Glutamatergic neuron (in vitro differentiated cells): ENCODE data around the gene CIAO1. TPM values are rescaled to one million over a fixed set of nuclear protein-coding genes. Genes with fewer than 3 reads are reported as not detected.

Source experiments
- DNase-seq: peaks from one replicate; pipeline ENCODE4 v3.0.0; 2022
- H3K27ac Mint-ChIP-seq: one replicate; pipeline ENCODE4 v1.8.0; 2020; ENCODE audit warnings: mild to moderate bottlenecking, mixed read lengths, inconsistent platforms; ENCODE audit not compliant: unreplicated experiment
- H3K27me3 Mint-ChIP-seq: one replicate; pipeline ENCODE4 v1.8.0; 2020; ENCODE audit warnings: mild to moderate bottlenecking, moderate library complexity, mixed read lengths, inconsistent platforms; ENCODE audit not compliant: unreplicated experiment
- H3K36me3 Mint-ChIP-seq: one replicate; pipeline ENCODE4 v1.8.0; 2020; ENCODE audit warnings: mild to moderate bottlenecking, mixed read lengths, inconsistent platforms; ENCODE audit not compliant: unreplicated experiment
- H3K4me1 Mint-ChIP-seq: one replicate; pipeline ENCODE4 v1.8.0; 2020; ENCODE audit warnings: mild to moderate bottlenecking, low read depth, mixed read lengths, inconsistent platforms; ENCODE audit not compliant: unreplicated experiment
- H3K4me3 Mint-ChIP-seq: one replicate; pipeline ENCODE4 v1.8.0; 2020; ENCODE audit warnings: mild to moderate bottlenecking, mixed read lengths, inconsistent platforms; ENCODE audit not compliant: unreplicated experiment
- H3K9me3 Mint-ChIP-seq: one replicate; pipeline ENCODE4 v1.8.0; 2020; ENCODE audit warnings: mild to moderate bottlenecking, moderate library complexity, mixed read lengths, inconsistent platforms; ENCODE audit not compliant: unreplicated experiment
- total RNA-seq: library from RNA; stranded (reverse); fragmentation: NEBNext Ultra II Directional; extraction: Animal tissue kit (Norgen Biotek cat#: 25700); gene quantifications from one replicate; pipeline ENCODE4 v1.2.1, GENCODE V29; 2021; ENCODE audit not compliant: unreplicated experiment
- TF ChIP-seq, protein P1 (sequence below): fragments of 200-600 bp; sonication (generic); IDR thresholded peaks from one replicate; pipeline ENCODE4 v1.5.0; 2021; ENCODE audit not compliant: partially characterized antibody, unreplicated experiment

Gene CIAO1
- total RNA-seq, 1 donor from 2014 or later, result 68.1 TPM

DNA sequence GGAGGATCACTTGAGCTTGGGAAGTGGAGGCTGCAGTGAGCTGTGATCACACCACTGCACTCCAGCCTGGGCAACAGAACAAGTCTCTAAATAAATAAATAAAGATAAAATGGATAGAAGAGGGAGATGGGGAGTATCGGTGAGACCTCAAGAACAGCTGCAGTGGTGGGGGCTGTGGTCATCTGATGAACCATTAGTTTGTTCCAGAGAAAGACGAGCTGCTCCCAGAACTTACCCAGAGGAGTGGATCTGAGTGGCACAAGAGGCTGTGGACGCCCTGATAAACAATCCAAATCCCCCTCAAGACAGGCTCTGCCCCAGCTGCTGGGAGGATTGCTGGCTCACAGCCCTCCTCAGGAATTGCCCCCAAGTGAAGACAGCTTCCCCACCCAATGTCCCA, 26.9 kb upstream of the CIAO1 start:
- Mint-ChIP-seq H3K4me1 (peaks cover 4% of the 10 kb centered on the region), H3K36me3 (no peaks in the 10 kb centered on the region), H3K4me3 (no peak overlapping the region), H3K9me3 (no peaks in the 10 kb centered on the region), H3K27ac (no peak overlapping the region), H3K27me3 (peaks cover 5% of the 10 kb centered on the region)
- TF ChIP-seq, protein P1, sequence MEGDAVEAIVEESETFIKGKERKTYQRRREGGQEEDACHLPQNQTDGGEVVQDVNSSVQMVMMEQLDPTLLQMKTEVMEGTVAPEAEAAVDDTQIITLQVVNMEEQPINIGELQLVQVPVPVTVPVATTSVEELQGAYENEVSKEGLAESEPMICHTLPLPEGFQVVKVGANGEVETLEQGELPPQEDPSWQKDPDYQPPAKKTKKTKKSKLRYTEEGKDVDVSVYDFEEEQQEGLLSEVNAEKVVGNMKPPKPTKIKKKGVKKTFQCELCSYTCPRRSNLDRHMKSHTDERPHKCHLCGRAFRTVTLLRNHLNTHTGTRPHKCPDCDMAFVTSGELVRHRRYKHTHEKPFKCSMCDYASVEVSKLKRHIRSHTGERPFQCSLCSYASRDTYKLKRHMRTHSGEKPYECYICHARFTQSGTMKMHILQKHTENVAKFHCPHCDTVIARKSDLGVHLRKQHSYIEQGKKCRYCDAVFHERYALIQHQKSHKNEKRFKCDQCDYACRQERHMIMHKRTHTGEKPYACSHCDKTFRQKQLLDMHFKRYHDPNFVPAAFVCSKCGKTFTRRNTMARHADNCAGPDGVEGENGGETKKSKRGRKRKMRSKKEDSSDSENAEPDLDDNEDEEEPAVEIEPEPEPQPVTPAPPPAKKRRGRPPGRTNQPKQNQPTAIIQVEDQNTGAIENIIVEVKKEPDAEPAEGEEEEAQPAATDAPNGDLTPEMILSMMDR, result no peak
- no peak for DNase-seq

DNA sequence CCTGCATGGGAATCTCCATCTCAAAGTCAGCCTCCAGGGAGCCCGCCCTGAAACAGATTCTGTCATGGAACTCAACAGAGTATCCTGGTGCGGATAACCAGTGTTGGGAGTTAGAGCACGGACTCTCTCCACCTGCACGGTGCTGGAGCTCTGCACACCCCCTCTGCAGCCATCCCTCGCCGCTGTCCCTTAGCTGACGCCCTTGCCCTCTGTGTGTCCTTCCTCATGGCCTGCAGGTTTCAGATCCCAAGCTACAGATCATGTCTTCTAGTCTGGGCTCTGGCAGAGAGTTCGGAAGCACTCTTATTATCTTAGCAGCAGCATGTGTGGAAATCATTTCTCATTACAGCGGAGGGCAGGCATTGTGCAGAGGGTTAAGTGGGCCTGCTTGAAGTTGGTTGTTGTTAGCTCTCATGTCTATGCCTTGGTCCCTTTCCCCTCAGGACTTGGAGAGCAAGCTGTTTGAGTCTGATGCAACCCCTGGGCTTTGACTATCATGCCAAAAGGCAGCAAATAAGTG, 26.2 kb upstream of the CIAO1 start:
- Mint-ChIP-seq H3K4me1 (peaks cover 4% of the 10 kb centered on the region), H3K4me3 (no peak overlapping the region), H3K27ac (no peak overlapping the region), H3K36me3 (no peaks in the 10 kb centered on the region), H3K9me3 (no peaks in the 10 kb centered on the region), H3K27me3 (peaks cover 5% of the 10 kb centered on the region)
- TF ChIP-seq, protein P1, result no peak
- no peak for DNase-seq

DNA sequence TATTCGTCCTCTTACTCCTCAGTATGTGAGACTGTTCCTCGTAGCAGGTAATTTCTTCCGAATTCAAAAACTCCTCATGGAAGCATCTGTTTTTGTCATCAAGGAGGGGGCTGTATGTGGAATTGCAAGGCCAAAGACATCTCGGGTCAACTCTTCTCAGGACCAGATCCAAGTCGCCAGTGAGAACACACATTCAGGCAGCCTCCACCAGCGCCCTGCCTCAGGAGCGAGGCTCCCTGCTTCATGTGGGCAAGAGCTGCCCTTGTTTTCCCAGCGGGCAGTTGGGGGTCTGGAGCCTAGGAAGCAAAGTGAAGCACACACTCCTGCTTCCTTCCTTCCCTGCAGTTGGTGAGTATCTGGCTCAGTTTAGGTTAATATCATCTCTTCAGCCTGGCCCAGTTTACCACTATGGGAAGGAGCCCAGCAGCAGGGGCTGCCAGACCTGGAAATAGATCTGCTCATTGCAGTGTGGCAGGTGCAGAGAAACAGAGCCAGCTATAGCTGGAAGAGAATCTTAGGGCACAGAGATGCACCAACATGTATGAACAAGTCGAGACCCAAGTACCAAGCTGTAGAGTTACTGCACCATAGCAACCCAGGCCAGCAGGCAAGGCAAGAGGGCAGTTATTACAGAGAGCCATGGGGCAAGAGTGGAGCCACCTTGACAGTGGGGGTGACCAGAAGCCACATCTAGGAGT, 25.5 kb upstream of the CIAO1 start:
- Mint-ChIP-seq H3K4me1 (peaks cover 4% of the 10 kb centered on the region), H3K36me3 (no peaks in the 10 kb centered on the region), H3K4me3 (no peak overlapping the region), H3K27me3 (peaks cover 5% of the 10 kb centered on the region), H3K27ac (no peak overlapping the region), H3K9me3 (peaks cover 1% of the 10 kb centered on the region)
- TF ChIP-seq, protein P1, result no peak
- no peak for DNase-seq

DNA sequence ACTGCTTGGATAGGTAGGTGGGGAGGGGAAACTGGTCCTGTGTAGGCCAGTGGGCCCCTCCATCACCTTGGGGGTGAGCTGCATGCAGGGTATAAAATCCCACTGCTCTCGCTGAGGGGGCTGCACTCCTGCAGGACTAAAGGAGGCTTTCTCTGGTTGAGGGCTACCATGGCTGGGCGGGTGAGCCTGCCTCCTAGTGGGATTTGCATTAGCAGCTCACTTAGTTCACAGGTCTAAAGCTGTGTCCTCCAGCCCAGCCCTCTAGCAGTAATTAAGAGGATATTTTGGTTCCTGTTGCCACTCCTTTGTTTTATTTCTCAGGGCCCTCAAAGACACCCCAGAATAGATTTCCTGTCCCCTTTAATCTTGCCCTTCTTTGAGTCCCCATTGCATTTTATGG, 24.8 kb upstream of the CIAO1 start:
- Mint-ChIP-seq H3K9me3 (peaks cover 4% of the 10 kb centered on the region), H3K27ac (no peak overlapping the region), H3K4me1 (peaks cover 4% of the 10 kb centered on the region), H3K27me3 (peaks cover 5% of the 10 kb centered on the region), H3K36me3 (no peaks in the 10 kb centered on the region), H3K4me3 (no peak overlapping the region)
- TF ChIP-seq, protein P1, result no peak
- no peak for DNase-seq

DNA sequence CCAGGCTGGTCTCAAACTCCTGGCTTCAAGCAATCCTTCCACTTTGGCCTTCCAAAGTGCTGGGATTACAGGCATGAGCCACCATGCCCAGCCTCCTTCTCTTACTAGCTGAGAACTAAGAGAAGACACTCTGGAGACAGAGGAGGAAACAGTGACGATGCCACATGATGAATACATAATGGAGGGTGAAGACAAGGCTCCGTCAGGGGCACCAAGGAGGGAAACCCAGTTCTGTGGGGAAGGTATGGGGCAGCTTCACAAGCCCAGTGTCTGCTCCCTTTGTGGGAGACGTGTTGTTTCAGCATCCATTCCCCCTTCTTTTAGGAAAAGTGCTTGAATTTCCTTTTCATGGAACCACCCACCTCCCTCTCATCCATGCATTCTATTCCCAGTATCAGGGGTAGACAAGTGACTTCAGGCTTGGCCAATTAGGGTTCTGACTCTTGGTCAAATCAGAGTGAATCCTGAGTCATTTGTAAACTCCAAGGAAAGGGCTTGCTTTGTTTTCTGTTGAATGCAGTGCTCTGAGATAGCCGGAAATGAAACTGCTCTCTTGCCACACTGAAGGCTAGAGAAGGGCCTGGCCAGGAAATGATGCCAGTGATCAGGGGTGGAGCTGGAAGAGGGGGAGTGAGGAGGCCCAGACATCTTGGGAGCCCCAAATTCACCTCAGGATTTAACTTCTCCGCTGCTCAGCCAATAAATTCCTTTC, 24.0 kb upstream of the CIAO1 start:
- Mint-ChIP-seq H3K4me3 (no peak overlapping the region), H3K36me3 (no peaks in the 10 kb centered on the region), H3K9me3 (peaks cover 4% of the 10 kb centered on the region), H3K27ac (no peak overlapping the region), H3K27me3 (peaks cover 5% of the 10 kb centered on the region), H3K4me1 (peaks cover 6% of the 10 kb centered on the region)
- DNase-seq, result no peak
- TF ChIP-seq, protein P1, result no peak
